Liver (tissue), 9 donors: ENCODE results near the gene NIM1K. TPM values are rescaled to one million over a fixed set of nuclear protein-coding genes. Genes with fewer than 3 reads are reported as not detected.

Experiments used
- DNase-seq: peaks from one replicate; pipeline ENCODE4 v3.0.0-alpha.2; 2017; ENCODE audit warnings: low spot score
- H3K27ac ChIP-seq, 2 donors: one replicate each; pipeline ENCODE4 v1.7.0; 2013; ENCODE audit warnings: inconsistent platforms in 2 of 2, low read length in 2 of 2, control low read depth in 1 of 2, low read depth in 1 of 2, mild to moderate bottlenecking in 1 of 2
- H3K27me3 ChIP-seq, 4 donors: one replicate each; pipeline versions ENCODE4 v1.6.1 to v1.7.0; 2013; ENCODE audit warnings: low read length in 3 of 4, inconsistent platforms in 1 of 4, mild to moderate bottlenecking in 1 of 4, moderate library complexity in 1 of 4; ENCODE audit not compliant: control insufficient read depth in 4 of 4, insufficient read depth in 4 of 4
- H3K36me3 ChIP-seq, 4 donors: one replicate each; pipeline versions ENCODE4 v1.6.1 to v1.7.0; 2013; ENCODE audit warnings: low read length in 3 of 4, mild to moderate bottlenecking in 3 of 4, low read depth in 1 of 4, moderate library complexity in 1 of 4; ENCODE audit not compliant: control insufficient read depth in 4 of 4, insufficient read depth in 3 of 4
- H3K4me1 ChIP-seq, 4 donors: one replicate each; pipeline versions ENCODE4 v1.6.1 to v1.7.0; 2013; ENCODE audit warnings: low read length in 3 of 4, mild to moderate bottlenecking in 3 of 4, moderate library complexity in 1 of 4; ENCODE audit not compliant: control insufficient read depth in 4 of 4, insufficient read depth in 4 of 4
- H3K4me3 ChIP-seq, 3 donors: one replicate each; pipeline versions ENCODE4 v1.6.1 to v1.7.0; 2013; ENCODE audit warnings: low read length in 3 of 3, control low read depth in 1 of 3, low read depth in 1 of 3, mild to moderate bottlenecking in 1 of 3
- H3K9ac ChIP-seq, 2 donors: one replicate each; pipeline ENCODE4 v1.7.0; 2013; ENCODE audit warnings: low read length in 2 of 2, mild to moderate bottlenecking in 2 of 2, moderate library complexity in 2 of 2, control low read depth in 1 of 2, low read depth in 1 of 2
- H3K9me3 ChIP-seq, 4 donors: one replicate each; pipeline versions ENCODE4 v1.6.1 to v1.7.0; 2013; ENCODE audit warnings: low read length in 3 of 4; ENCODE audit not compliant: control insufficient read depth in 4 of 4
- ATF3 ChIP-seq: IDR thresholded peaks from 2 replicates; pipeline ENCODE4 v1.6.1; 2016; ENCODE audit warnings: antibody characterized with exemption
- CTCF ChIP-seq: fragments of 150-350 bp; IDR thresholded peaks from 2 replicates; pipeline ENCODE4 v1.5.1; 2017; ENCODE audit warnings: improper control_type of control experiment, low read depth, low read length; ENCODE audit not compliant: missing input control
- EGR1 ChIP-seq, 2 donors: IDR thresholded peaks; 2 replicates each; pipeline ENCODE4 v1.6.1; 2016 to 2018; ENCODE audit warnings: antibody characterized with exemption in 2 of 2, low read depth in 2 of 2
- FOXA1 ChIP-seq: IDR thresholded peaks from 2 replicates; pipeline ENCODE4 v1.6.1; 2016; ENCODE audit warnings: antibody characterized with exemption
- FOXA2 ChIP-seq: IDR thresholded peaks from 2 replicates; pipeline ENCODE4 v1.6.1; 2016; ENCODE audit warnings: antibody characterized with exemption
- GABPA ChIP-seq, 2 donors: IDR thresholded peaks in 1 of 2; conservative IDR thresholded peaks in 1 of 2; 2 replicates each; pipeline ENCODE4 v1.6.1; 2016; ENCODE audit warnings: antibody characterized with exemption in 2 of 2, mild to moderate bottlenecking in 1 of 2, moderate library complexity in 1 of 2
- HNF4A ChIP-seq, 2 donors: conservative IDR thresholded peaks; 2 replicates each; pipeline ENCODE4 v1.6.1; 2016; ENCODE audit warnings: antibody characterized with exemption in 2 of 2, mild to moderate bottlenecking in 2 of 2
- HNF4G ChIP-seq: IDR thresholded peaks from 2 replicates; pipeline ENCODE4 v1.6.1; 2016; ENCODE audit warnings: antibody characterized with exemption
- JUND ChIP-seq, 2 donors: IDR thresholded peaks; 2 replicates each; pipeline ENCODE4 v1.6.1; 2016; ENCODE audit warnings: antibody characterized with exemption in 2 of 2
- MAX ChIP-seq: IDR thresholded peaks from 2 replicates; pipeline ENCODE4 v1.6.1; 2016; ENCODE audit warnings: antibody characterized with exemption
- NR2F2 ChIP-seq: IDR thresholded peaks from 2 replicates; pipeline ENCODE4 v1.6.1; 2016; ENCODE audit warnings: antibody characterized with exemption
- RAD21 ChIP-seq, 2 donors: IDR thresholded peaks; 2 replicates each; pipeline ENCODE4 v1.6.1; 2016; ENCODE audit warnings: antibody characterized with exemption in 2 of 2, mild to moderate bottlenecking in 2 of 2
- REST ChIP-seq: IDR thresholded peaks from 2 replicates; pipeline ENCODE4 v1.6.1; 2016; ENCODE audit warnings: antibody characterized with exemption, mild to moderate bottlenecking
- RXRA ChIP-seq, 2 donors: IDR thresholded peaks; 2 replicates each; pipeline ENCODE4 v1.6.1; 2017 to 2018; ENCODE audit warnings: antibody characterized with exemption in 2 of 2, mild to moderate bottlenecking in 1 of 2
- SP1 ChIP-seq: IDR thresholded peaks from 2 replicates; pipeline ENCODE4 v1.6.1; 2018; ENCODE audit warnings: antibody characterized with exemption, mild to moderate bottlenecking
- TAF1 ChIP-seq: conservative IDR thresholded peaks from 2 replicates; pipeline ENCODE4 v1.6.1; 2016; ENCODE audit warnings: antibody characterized with exemption, mild to moderate bottlenecking
- YY1 ChIP-seq: IDR thresholded peaks from 2 replicates; pipeline ENCODE4 v1.6.1; 2016; ENCODE audit warnings: antibody characterized with exemption, mild to moderate bottlenecking
- ZBTB33 ChIP-seq: IDR thresholded peaks from 2 replicates; pipeline ENCODE4 v1.6.1; 2016; ENCODE audit warnings: antibody characterized with exemption
- WGBS: extraction: QIAGEN DNeasy Blood & Tissue Kit; methylation state at CpG from one replicate; pipeline ENCODE4 v1.1.7; 2013; 5-methylcytosine and 5-hydroxymethylcytosine counted together
- polyA plus RNA-seq, 2 donors: library from polyadenylated mRNA; stranded (reverse) in 1 of 2; unstranded in 1 of 2; fragments of 200-250 nt in 1 of 2; fragments of >200 nt in 1 of 2; fragmentation: Nextera tagmentation in 1 of 2; extraction: Ambion mirVana in 1 of 2; gene quantifications; one replicate each; pipeline versions ENCODE4 v1.2.1 to v1.2.3, GENCODE V29; 2013 to 2015
- total RNA-seq, 2 donors: library from RNA; depleted of rRNA; stranded (reverse); fragments of >200 nt; gene quantifications; one replicate each; pipeline ENCODE4 v1.2.3, GENCODE V29; 2014
- donor health status: healthy.
- donor health status: healthy.
- donor health status: healthy.
- donor health status: healthy.
- donor health status: healthy.

NIM1K gene
- total and polyA plus RNA-seq, 4 donors: 0.07 to 0.15 TPM; not detected in 2

GRCh38 chr5:43202380-43202779 lies 10.4 kb downstream of the NIM1K start:
- Histone ChIP-seq H3K27me3 (no peaks in the 10 kb centered on the region), H3K9ac (no peak overlapping the region), H3K4me3 (no peak overlapping the region), H3K4me1 (no peaks in the 10 kb centered on the region), H3K36me3 (no peaks in the 10 kb centered on the region), H3K9me3 (no peaks in the 10 kb centered on the region), H3K27ac (no peak overlapping the region)
- no peak for DNase-seq
- no peak for TF ChIP-seq HNF4A (conservative IDR thresholded peaks at IDR 0.05)
- TF ChIP-seq SP1: no peak
- no peak for TF ChIP-seq CTCF
- no peak for TF ChIP-seq ATF3
- no peak for TF ChIP-seq REST
- TF ChIP-seq JUND (IDR thresholded peaks at IDR 0.05): no peak
- TF ChIP-seq EGR1 (IDR thresholded peaks at IDR 0.05; ENCODE audit: low read depth in 2 of 2): no peak
- no peak for TF ChIP-seq RXRA (IDR thresholded peaks at IDR 0.05)
- TF ChIP-seq FOXA1: no peak
- no peak for TF ChIP-seq MAX
- no peak for TF ChIP-seq GABPA (IDR thresholded peaks at IDR 0.05 in 1 of 2, conservative IDR thresholded peaks at IDR 0.05 in 1 of 2)
- no peak for TF ChIP-seq YY1
- TF ChIP-seq RAD21 (IDR thresholded peaks at IDR 0.05): no peak
- TF ChIP-seq ZBTB33: no peak
- no peak for TF ChIP-seq HNF4G
- TF ChIP-seq NR2F2: no peak
- TF ChIP-seq FOXA2: no peak
- TF ChIP-seq TAF1: no peak
- 56% methylated on average over 5 of the region's 5 CpGs for WGBS

GRCh38 chr5:43203373-43203772 lies 11.3 kb downstream of the NIM1K start:
- no peaks in the 10 kb centered on the region for H3K36me3 ChIP-seq
- no peaks in the 10 kb centered on the region for H3K9me3 ChIP-seq
- H3K27me3 ChIP-seq: no peaks in the 10 kb centered on the region
- no peak overlapping the region for H3K4me3 ChIP-seq
- no peak overlapping the region for H3K9ac ChIP-seq
- WGBS: 85% methylated on average over 5 of the region's 5 CpGs
- DNase-seq: no peak
- TF ChIP-seq TAF1 (no peak), HNF4G (no peak), CTCF (no peak), EGR1 (IDR thresholded peaks at IDR 0.05; ENCODE audit: low read depth in 2 of 2) (no peak), GABPA (IDR thresholded peaks at IDR 0.05 in 1 of 2, conservative IDR thresholded peaks at IDR 0.05 in 1 of 2) (no peak), RXRA (IDR thresholded peaks at IDR 0.05) (no peak), NR2F2 (no peak)
- H3K4me1 ChIP-seq: no peaks in the 10 kb centered on the region
- no peak overlapping the region for H3K27ac ChIP-seq
